ENCODE data around the gene ALG14.
"Not testable (repeated sequence)": the region's sequence is repeated elsewhere in the genome, so short reads cannot be mapped to it uniquely, and the experiment has no call there.

Gene ALG14

GRCh38 chr1:95041491-95042165 is 31.1 kb downstream of the ALG14 start:
- DNase-seq: no peak

GRCh38 chr1:95040032-95040525 is 32.7 kb downstream of the ALG14 start:
- no peak for DNase-seq

GRCh38 chr1:95039360-95040031 is 33.3 kb downstream of the ALG14 start:
- no peak for DNase-seq

DNA sequence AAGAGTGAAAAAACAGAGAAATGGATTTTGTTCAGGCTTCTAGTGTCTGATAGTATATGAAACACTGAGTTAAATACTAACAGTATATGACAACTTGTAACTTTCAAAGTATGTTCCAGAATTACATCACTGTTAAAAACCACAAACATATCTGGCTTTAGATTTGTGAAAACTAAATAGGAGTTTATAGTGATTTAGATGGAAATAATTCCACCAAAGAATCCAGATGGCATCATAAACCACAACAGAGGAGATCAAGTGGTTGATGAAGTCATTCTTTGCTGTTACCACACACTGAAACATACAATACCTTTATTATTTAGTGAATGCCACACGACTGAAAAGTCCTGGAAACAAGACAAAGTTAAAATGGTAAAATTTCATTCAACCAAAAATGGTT is 37.2 kb downstream of the ALG14 start:
- DNase-seq: no peak

- DNase-seq: no peak
These were observed 38.2 kb downstream of the ALG14 start for GRCh38 chr1:95034506-95034905.

DNA sequence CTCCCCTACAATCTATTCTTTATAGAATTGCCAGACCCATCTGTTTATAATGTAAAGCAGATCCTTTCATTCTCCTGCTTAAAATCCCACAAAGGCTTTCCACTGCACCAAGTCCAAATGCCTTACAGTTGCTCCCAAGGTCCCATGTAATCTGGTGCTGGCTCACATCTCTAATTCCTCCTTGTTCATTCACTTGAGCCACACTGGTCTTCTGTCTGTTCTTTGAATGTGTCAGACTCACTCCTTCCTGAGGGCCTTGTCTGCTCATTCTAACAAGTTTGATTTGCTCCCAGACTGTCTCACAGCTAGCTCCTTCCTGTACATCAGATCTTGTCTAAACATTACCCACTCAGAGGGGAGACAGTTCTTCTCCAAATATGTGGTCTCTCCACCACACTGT is 38.9 kb downstream of the ALG14 start:
- DNase-seq: no peak

DNA sequence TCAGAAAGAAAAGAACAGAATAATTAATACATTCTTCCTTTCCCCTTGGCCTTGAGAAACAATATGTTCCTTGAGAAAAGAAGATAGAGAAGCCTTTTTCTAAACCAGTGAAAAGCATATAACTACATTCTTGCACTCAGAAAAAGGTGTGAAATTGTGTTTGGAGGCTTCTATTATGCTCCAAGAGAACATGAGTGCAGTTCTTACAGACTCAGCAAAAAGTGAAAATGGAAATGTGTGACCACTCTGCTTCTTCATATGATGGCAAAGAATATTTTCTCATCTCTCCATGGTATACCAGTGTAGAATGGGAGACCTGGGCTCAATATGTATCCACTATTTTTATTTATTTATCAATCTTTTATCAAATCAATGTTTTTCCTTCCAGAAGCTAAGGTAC is 43.2 kb downstream of the ALG14 start:
- DNase-seq: no peak

- no peak for DNase-seq
These were observed 43.8 kb downstream of the ALG14 start for GRCh38 chr1:95028954-95029353.

GRCh38 chr1:95027046-95027445 is 45.7 kb downstream of the ALG14 start:
- no peak for DNase-seq

GRCh38 chr1:95023399-95024043 is 49.2 kb downstream of the ALG14 start:
- no peak for DNase-seq

- no peak for DNase-seq
These were observed 50.2 kb downstream of the ALG14 start for GRCh38 chr1:95022644-95022926.

DNA sequence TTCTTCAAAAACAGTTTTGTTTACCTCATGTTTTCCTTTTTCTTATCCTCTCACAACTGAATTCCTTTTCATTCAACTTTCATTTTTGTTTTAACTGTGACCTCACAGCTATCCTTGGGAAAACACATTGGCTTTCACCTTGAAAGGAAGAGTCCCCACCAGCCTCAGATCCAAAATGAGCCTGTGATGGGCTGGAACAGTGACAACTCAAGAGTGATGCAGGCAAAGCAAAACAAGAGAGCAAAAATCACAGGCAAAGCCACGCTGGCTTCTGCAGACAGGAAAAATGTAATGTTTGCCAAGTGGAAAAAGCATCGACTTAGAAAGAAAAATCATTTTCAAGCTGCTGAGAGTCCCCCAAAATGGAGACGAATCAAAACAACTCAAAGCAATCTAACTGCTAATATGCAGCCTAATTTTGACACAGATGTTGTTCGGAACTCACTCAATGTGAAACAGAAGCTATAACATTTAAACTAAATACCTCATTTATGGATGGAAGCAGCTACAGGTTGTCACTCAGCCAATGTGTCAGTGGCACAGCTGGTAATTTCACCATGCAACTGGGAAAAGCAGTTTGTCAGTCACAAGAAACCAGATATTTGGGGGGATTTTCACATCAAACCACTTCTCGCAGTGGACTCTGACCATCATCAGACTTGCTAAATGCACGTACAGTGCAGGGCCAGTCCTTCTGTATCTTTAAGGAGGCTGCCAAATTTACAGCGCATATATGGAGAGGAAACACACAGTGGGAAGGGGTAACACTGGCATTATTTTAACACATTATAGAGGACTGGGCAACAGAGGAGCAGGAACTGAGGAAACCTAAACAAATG is 50.7 kb downstream of the ALG14 start:
- no peak for DNase-seq

DNA sequence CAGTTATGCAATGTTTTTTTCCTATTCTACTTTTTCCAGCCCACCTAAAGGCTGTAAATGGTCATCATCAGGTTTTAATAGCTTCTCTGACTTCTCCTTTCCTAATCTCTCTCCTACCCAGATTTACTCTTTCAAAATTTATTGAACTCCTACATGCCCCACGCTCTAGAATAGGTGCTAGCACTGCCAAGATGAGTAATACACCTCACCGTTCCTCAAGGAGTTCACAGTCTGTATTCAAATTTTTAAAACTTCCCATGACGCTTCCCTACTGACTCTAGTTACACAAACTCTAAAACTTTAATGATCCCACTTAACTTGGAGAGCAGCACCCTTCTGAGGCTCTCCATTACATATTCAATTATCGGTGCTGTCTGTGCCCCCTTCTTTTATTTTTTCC is 51.6 kb downstream of the ALG14 start:
- no peak for DNase-seq

DNA sequence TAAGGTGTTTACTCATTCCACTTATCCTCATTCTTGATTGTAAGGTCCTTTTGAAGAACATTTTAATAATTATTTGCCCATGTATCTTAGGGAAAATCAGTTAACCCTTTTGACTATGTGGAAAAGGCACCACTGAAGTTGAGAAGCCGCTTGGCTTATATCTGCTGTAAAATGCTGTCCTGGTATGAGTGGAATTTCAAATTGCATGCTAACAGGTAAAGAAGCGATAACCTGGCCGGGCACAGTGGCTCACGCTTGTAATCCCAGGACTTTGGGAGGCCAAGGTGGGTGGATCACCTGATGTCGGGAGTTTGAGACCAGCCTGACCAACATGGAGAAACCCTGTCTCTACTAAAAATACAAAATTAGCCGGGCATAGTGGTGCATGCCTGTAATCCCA is 53.3 kb downstream of the ALG14 start:
- DNase-seq: not testable (repeated sequence)

DNA sequence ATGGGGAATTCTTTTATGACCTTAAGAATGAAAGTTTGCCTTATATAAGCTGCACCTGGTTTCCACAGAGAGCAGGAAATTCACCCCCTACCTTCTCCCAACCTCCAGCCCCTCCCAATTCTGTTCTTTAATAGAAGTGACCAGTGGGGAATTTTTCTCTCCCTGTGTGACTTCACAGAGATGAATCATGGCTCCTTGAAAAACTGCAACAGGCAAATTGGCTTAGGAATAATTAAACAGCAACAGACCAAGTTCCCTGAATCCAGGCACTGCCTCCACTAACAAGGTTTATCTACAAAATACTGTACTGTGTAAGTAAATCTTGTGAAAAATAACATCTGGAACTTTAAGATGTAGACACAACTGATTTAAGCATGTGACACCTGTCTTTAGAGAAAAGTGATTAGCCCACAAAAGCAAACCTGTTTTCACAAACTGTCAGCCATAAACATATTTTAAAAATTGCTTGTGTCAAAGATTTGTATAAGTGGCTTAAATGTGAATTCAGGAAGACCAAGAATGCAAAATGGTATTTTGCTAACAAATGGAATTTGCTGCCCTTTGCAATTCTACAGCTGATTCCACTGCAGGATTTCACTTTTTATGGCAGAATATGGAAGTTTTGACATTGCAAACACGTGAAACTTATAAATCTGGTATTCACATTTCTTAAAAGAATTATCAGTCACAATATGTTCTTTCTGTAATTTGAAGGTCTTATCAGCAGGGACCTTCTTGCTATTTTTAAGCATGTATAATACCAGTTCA is 54.0 kb downstream of the ALG14 start:
- no peak for DNase-seq

DNA sequence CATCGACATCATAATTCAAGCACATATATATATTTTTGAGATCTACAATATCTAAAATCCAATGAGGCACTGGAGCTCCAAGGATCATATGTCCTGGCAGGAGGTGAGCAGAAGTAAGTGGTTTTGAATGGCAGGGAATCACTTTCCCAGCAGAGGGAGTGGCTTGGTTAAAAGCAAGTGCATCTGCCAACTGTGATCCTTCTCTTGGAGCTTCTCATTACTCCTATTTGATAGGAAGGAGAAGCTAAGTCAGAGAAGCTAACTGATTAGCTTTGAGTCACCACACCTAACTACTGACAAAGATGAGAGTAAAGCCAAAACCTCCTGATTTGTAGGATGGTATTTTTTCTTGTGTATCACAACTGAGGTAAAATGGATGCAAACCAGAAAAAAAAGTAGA is 55.0 kb downstream of the ALG14 start:
- no peak for DNase-seq

DNA sequence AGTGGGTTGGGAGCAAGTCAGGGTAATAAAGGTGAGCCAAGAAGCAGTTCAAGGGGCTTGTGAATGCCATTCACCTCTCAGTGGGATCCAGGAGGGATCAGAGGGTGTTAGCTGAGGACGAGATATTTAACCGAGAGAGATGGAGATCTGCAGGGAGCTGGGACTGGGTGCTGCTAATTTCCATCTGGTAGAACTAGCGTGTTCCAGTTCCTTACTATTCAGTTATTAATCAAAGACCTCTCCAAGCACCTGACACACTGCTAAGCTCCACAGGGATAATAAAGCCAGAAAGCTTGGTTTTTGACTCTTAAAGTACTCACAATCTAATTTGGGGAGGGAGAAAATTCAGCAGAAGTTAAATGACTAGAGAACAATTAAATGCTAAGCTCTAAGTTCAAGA is 57.7 kb downstream of the ALG14 start:
- DNase-seq: no peak

GRCh38 chr1:95013950-95014574 is 58.7 kb downstream of the ALG14 start:
- DNase-seq: no peak

- DNase-seq: no peak
These were observed 60.4 kb downstream of the ALG14 start for GRCh38 chr1:95012389-95012788.

DNA sequence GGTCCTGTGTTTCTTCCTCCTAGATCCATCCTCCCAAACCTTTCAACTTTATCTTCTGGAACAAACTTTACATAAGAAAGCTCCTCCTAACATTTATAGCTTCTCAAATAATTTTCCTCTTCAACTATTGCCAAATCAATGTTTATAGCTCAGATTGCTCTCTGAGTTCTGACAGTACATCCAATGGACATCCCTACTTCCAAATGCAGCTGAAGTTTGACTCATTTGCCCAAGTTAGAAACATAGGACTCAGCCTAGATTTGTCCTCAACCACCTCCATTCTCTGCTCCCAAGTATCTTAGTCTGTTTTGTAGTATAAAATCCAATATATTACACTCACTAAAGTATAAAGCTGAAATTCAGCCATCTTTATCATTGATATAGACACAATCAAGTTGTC is 62.6 kb downstream of the ALG14 start:
- no peak for DNase-seq

DNA sequence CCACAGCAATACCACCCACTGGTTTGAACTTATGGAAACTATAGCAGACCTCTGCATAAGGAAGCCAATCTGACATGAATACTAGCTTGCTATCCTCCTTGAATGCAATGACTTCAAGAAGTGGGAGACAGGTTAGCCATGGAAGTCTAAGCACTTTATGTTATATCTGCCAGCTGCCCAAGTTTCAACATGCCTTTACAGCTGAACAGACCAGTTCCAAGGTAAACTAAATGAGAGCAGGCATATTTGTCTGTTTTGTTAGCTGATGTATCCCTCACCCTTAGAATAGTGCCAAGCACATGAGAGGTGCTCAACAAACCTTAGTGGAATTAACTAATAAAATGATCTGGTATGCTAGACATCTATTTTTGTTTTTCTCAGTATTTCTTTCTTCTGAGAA is 65.1 kb downstream of the ALG14 start:
- no peak for DNase-seq

DNA sequence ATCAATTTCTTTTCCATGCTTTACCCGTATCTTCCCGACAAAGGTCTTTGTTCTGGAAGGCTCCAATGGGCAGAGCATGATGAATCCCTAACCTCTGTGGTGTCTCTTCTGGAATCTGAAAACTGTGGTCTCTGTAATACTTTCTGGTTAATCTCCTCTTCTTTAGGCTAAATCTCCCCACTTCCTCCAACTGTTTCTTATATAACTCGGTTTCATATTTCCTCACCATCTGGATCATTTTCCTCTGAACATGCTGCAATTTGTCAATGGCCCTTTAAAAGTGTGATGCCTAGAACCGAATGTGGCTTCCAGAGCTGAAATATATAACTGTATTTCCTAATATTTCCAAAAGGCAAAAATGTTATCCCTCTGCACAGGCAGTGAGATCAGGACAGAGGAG is 66.1 kb downstream of the ALG14 start:
- no peak for DNase-seq

All from activated CD8-positive, alpha-beta memory T cell treated with anti-CD3 and anti-CD28 coated beads for 24 hours (primary cell).